IMR-90 (cell line): Measurements from ENCODE around the gene NFIX. TPM values are rescaled to one million over a fixed set of nuclear protein-coding genes. Genes with fewer than 3 reads are reported as not detected.

ENCODE experiments used
- ATAC-seq: fragments of 200-7000 bp; cut with Tn5 transposase; 2 replicates; pipeline ENCODE4 v1.9.1; 2020; ENCODE audit warnings: low read depth, mild to moderate bottlenecking, moderate library complexity
- BruUV-seq: library from RNA; stranded (reverse); fragments of 400-500 nt; replicated peaks from 2 replicates; lab custom pipeline; 2021; lab: Mats Ljungman, UMichigan
- CTCF ChIA-PET: fragments of 300-600 bp; formaldehyde crosslinking; extraction: SDS; loops from one replicate; lab custom pipeline; 2021; ENCODE audit warnings: antibody characterized with exemption; lab: Yijun Ruan, JAX
- POLR2A ChIA-PET: fragments of 300-600 bp; sonication (Branson Sonifier 250); formaldehyde crosslinking; loops from one replicate; lab custom pipeline; 2022; ENCODE audit warnings: antibody characterized with exemption; ENCODE audit not compliant: unreplicated experiment; lab: Charles Lee
- DNase-seq: peaks from one replicate; pipeline ENCODE4 v3.0.0; 2013
- H2AFZ ChIP-seq: replicated peaks from 2 replicates; pipeline ENCODE3; 2013; ENCODE audit warnings: low read length, mild to moderate bottlenecking; ENCODE audit not compliant: poor library complexity
- H2AK5ac ChIP-seq: 2 replicates; pipeline ENCODE4 v1.6.1; 2013; ENCODE audit warnings: low read depth, low read length, inconsistent platforms
- H2AK9ac ChIP-seq: replicated peaks from 2 replicates; pipeline ENCODE3; 2013; ENCODE audit warnings: mild to moderate bottlenecking, low read depth, low read length, moderate library complexity; ENCODE audit not compliant: poor library complexity
- H2BK120ac ChIP-seq: 2 replicates; pipeline ENCODE4 v1.6.1; 2013; ENCODE audit warnings: low read depth, low read length, inconsistent platforms
- H2BK15ac ChIP-seq: 3 replicates; pipeline ENCODE4 v1.6.1; 2013; ENCODE audit warnings: low read depth, low read length, inconsistent platforms
- H2BK20ac ChIP-seq: 2 replicates; pipeline ENCODE4 v1.6.1; 2013; ENCODE audit warnings: low read depth, mild to moderate bottlenecking, inconsistent platforms, low read length, moderate library complexity
- H2BK5ac ChIP-seq: 2 replicates; pipeline ENCODE4 v1.6.1; 2013; ENCODE audit warnings: mild to moderate bottlenecking, low read depth, low read length, inconsistent platforms; ENCODE audit not compliant: poor library complexity, severe bottlenecking
- H3K14ac ChIP-seq: replicated peaks from 2 replicates; pipeline ENCODE4 v1.6.1; 2013; ENCODE audit warnings: low read depth, low read length, inconsistent platforms
- H3K18ac ChIP-seq: 2 replicates; pipeline ENCODE4 v1.6.1; 2013; ENCODE audit warnings: low read depth, low read length, control low read depth
- H3K23ac ChIP-seq: 2 replicates; pipeline ENCODE4 v1.6.1; 2013; ENCODE audit warnings: low read depth, low read length, inconsistent platforms
- H3K27ac ChIP-seq: 2 replicates; pipeline ENCODE4 v1.5.1; 2013; ENCODE audit warnings: mild to moderate bottlenecking, control low read depth, low read length; ENCODE audit not compliant: insufficient read depth
- H3K27me3 ChIP-seq: 2 replicates; pipeline ENCODE4 v1.6.1; 2013; ENCODE audit warnings: low read length; ENCODE audit not compliant: control insufficient read depth, insufficient read depth
- H3K36me3 ChIP-seq: 2 replicates; pipeline ENCODE4 v1.6.1; 2013; ENCODE audit warnings: low read length, mixed read lengths; ENCODE audit not compliant: control insufficient read depth, insufficient read depth
- H3K4ac ChIP-seq: 2 replicates; pipeline ENCODE4 v1.6.1; 2013; ENCODE audit warnings: low read depth, low read length, inconsistent platforms
- H3K4me1 ChIP-seq: 2 replicates; pipeline ENCODE4 v1.6.1; 2013; ENCODE audit warnings: low read length, mixed read lengths; ENCODE audit not compliant: control insufficient read depth, insufficient read depth
- H3K4me2 ChIP-seq: 2 replicates; pipeline ENCODE4 v1.6.1; 2013; ENCODE audit warnings: low read depth, mild to moderate bottlenecking, control low read depth, low read length, moderate library complexity
- H3K4me3 ChIP-seq: 2 replicates; pipeline ENCODE4 v1.5.1; 2013; ENCODE audit warnings: low read depth, mild to moderate bottlenecking, control low read depth, low read length, moderate library complexity; ENCODE audit not compliant: insufficient read depth
- H3K56ac ChIP-seq: 2 replicates; pipeline ENCODE4 v1.6.1; 2013; ENCODE audit warnings: low read length, inconsistent platforms; ENCODE audit not compliant: insufficient read depth; ENCODE audit errors: extremely low read depth
- H3K79me1 ChIP-seq, 2 experiments: 2 replicates each; pipeline ENCODE4 v1.6.1; 2013; ENCODE audit warnings: low read length in 2 of 2, inconsistent platforms in 1 of 2, low read depth in 1 of 2
- H3K9ac ChIP-seq: 2 replicates; pipeline ENCODE4 v1.6.1; 2013; ENCODE audit warnings: low read depth, low read length, control low read depth
- H3K9me1 ChIP-seq: 2 replicates; pipeline ENCODE4 v1.6.1; 2013; ENCODE audit warnings: low read length, inconsistent platforms; ENCODE audit not compliant: insufficient read depth
- H3K9me3 ChIP-seq: 2 replicates; pipeline ENCODE4 v1.6.1; 2013; ENCODE audit warnings: low read length; ENCODE audit not compliant: control insufficient read depth, insufficient read depth
- H4K20me1 ChIP-seq: 2 replicates; pipeline ENCODE4 v1.6.1; 2013; ENCODE audit warnings: low read length, inconsistent platforms; ENCODE audit not compliant: insufficient read depth
- H4K5ac ChIP-seq: 2 replicates; pipeline ENCODE4 v1.6.1; 2013; ENCODE audit warnings: mild to moderate bottlenecking, low read depth, low read length, control low read depth
- H4K8ac ChIP-seq, 2 experiments: 2 replicates each; pipeline ENCODE4 v1.6.1; 2013; ENCODE audit warnings: low read depth in 2 of 2, low read length in 2 of 2, control low read depth in 1 of 2, inconsistent platforms in 1 of 2
- H4K91ac ChIP-seq: 2 replicates; pipeline ENCODE4 v1.6.1; 2013; ENCODE audit warnings: low read depth, low read length, inconsistent platforms; ENCODE audit not compliant: insufficient read depth
- BHLHE40 ChIP-seq: fragments of 150-350 bp; IDR thresholded peaks from 2 replicates; pipeline ENCODE4 v1.6.1; 2016; ENCODE audit warnings: mild to moderate bottlenecking, low read depth, low read length
- CEBPB ChIP-seq: IDR thresholded peaks from 2 replicates; pipeline ENCODE4 v1.6.1; 2012; ENCODE audit warnings: low read depth, low read length, improper control_type of control experiment
- ELK1 ChIP-seq: fragments of 150-350 bp; IDR thresholded peaks from 2 replicates; pipeline ENCODE4 v1.6.1; 2016; ENCODE audit warnings: low read depth, mild to moderate bottlenecking, low read length, moderate library complexity, borderline replicate concordance
- MAFK ChIP-seq: IDR thresholded peaks from 2 replicates; pipeline ENCODE4 v1.6.1; 2012; ENCODE audit warnings: low read depth, low read length, improper control_type of control experiment
- MAZ ChIP-seq: IDR thresholded peaks from 2 replicates; pipeline ENCODE4 v1.6.1; 2012; ENCODE audit warnings: low read depth, mild to moderate bottlenecking, low read length, improper control_type of control experiment, moderate library complexity, borderline replicate concordance
- MXI1 ChIP-seq: IDR thresholded peaks from 2 replicates; pipeline ENCODE4 v1.6.1; 2012; ENCODE audit warnings: low read depth, mild to moderate bottlenecking, low read length, moderate library complexity, borderline replicate concordance
- POLR2A ChIP-seq: IDR thresholded peaks from 2 replicates; pipeline ENCODE4 v1.6.1; 2012; ENCODE audit warnings: mild to moderate bottlenecking, low read depth, low read length
- RAD21 ChIP-seq: IDR thresholded peaks from 2 replicates; pipeline ENCODE4 v1.6.1; 2012; ENCODE audit warnings: low read length, improper control_type of control experiment
- RCOR1 ChIP-seq: IDR thresholded peaks from 2 replicates; pipeline ENCODE4 v1.6.1; 2012; ENCODE audit warnings: mild to moderate bottlenecking, low read length, improper control_type of control experiment; ENCODE audit not compliant: insufficient replicate concordance
- WGBS, 2 experiments: methylation state at CpG; one replicate each; pipeline versions ENCODE4 v1.1.5 to v1.1.7; 2013; ENCODE audit warnings: missing lambda C conversion rate in 2 of 2; ENCODE audit not compliant: insufficient read length in 1 of 2; ENCODE audit errors: extremely low coverage in 2 of 2; 5-methylcytosine and 5-hydroxymethylcytosine counted together
- dilution Hi-C: fragments of 300-500 bp; cut with HindIII; formaldehyde crosslinking; loops from one replicate; pipeline ENCODE4 v1.14.3; 2018; ENCODE audit warnings: low sequenced_read_pairs; ENCODE audit not compliant: unreplicated experiment
- in situ Hi-C: fragments of 300-500 bp; cut with MboI; formaldehyde crosslinking; loops from 3 replicates; pipeline ENCODE4 v1.14.3; 2019; ENCODE audit warnings: low sequenced_read_pairs, inconsistent platforms, mixed read lengths
- intact Hi-C: fragments of 100-400 bp; cut with micrococcal nuclease; formaldehyde crosslinking; loops from 2 replicates; pipeline ENCODE4 v1.10.0; 2022
- polyA plus RNA-seq, 3 experiments: library from polyadenylated mRNA; depleted of rRNA; stranded (reverse); fragments of >200 nt; gene quantifications; 2 replicates each; pipeline ENCODE4 v1.2.3, GENCODE V29; 2012; ENCODE audit warnings: low replicate concordance in 1 of 3
- total RNA-seq: library from RNA; depleted of rRNA; stranded (reverse); fragments of >200 nt; gene quantifications from 2 replicates; pipeline ENCODE4 v1.2.3, GENCODE V29; 2012

The NFIX gene
- total and polyA plus RNA-seq, 2 of the 4 experiments (the other 2 are of a cell fraction): 10.2 to 47.7 TPM

GRCh38 chr19:13146763-13147563 is 151.7 kb downstream of the NFIX start:
- 72% methylated on average over 3 of the region's 16 CpGs; no CpG with 5 or more reads in 1 of the 2 experiments for WGBS, 2 experiments
- no peaks in the 10 kb centered on the region for H3K9me3 ChIP-seq
- no TSS peak for BruUV-seq
- H3K4me1 ChIP-seq: peaks cover 6% of the 10 kb centered on the region; the same call in 1 of the 2 replicates
- H3K27me3 ChIP-seq: no peaks in the 10 kb centered on the region
- H3K9ac ChIP-seq: no peak overlapping the region
- peaks cover 14% of the 10 kb centered on the region for H3K9me1 ChIP-seq
- peaks cover 8% of the 10 kb centered on the region for H4K20me1 ChIP-seq
- no peak overlapping the region for H4K8ac ChIP-seq
- H2AK9ac ChIP-seq: peak overlapping the region; percentile 28
- ChIA-PET CTCF (interaction anchor here (1.6 kb wide), 1 partner anchor 52 kb away, joined by 6 read pairs; no protein-coding TSS in a partner anchor), POLR2A (no interaction called here)
- dilution Hi-C loops: no loop called here
- H3K79me1 ChIP-seq: peaks cover 2 to 55% of the 10 kb centered on the region in 2 experiments; a peak in 2 of 4 replicates
- H2BK15ac ChIP-seq: no peak overlapping the region
- no peak overlapping the region for H2BK120ac ChIP-seq
- H3K36me3 ChIP-seq: peaks cover 15% of the 10 kb centered on the region
- intact Hi-C loops: no loop called here
- DNase-seq (no peak), ATAC-seq (no peak)
- H3K14ac ChIP-seq: no peak overlapping the region
- H4K5ac ChIP-seq: no peak overlapping the region
- no peak overlapping the region; the same call in 1 of the 2 replicates for H2AK5ac ChIP-seq
- H2BK5ac ChIP-seq: no peak overlapping the region
- H3K56ac ChIP-seq: no peak overlapping the region
- no peak overlapping the region for H4K91ac ChIP-seq
- H3K23ac ChIP-seq: no peak overlapping the region; the same call in 1 of the 2 replicates
- no peak overlapping the region for H3K18ac ChIP-seq
- TF ChIP-seq POLR2A: no peak
- TF ChIP-seq MXI1: no peak
- no peak for TF ChIP-seq MAZ
- no peak for TF ChIP-seq RCOR1
- TF ChIP-seq ELK1: no peak
- TF ChIP-seq MAFK: no peak
- TF ChIP-seq BHLHE40: no peak
- TF ChIP-seq RAD21: no peak
- TF ChIP-seq CEBPB: no peak
- no peak overlapping the region for H3K4me3 ChIP-seq
- no peak overlapping the region for H3K27ac ChIP-seq
- no peak overlapping the region for H2BK20ac ChIP-seq
- H3K4ac ChIP-seq: no peak overlapping the region
- in situ Hi-C loops: no loop called here
- no peak overlapping the region for H2AFZ ChIP-seq
- H3K4me2 ChIP-seq: no peak overlapping the region
